Measurements from ENCODE around the gene TADA1.
"Not testable (repeated sequence)": the region's sequence is repeated elsewhere in the genome, so short reads cannot be mapped to it uniquely, and the experiment has no call there.

The TADA1 gene

DNA sequence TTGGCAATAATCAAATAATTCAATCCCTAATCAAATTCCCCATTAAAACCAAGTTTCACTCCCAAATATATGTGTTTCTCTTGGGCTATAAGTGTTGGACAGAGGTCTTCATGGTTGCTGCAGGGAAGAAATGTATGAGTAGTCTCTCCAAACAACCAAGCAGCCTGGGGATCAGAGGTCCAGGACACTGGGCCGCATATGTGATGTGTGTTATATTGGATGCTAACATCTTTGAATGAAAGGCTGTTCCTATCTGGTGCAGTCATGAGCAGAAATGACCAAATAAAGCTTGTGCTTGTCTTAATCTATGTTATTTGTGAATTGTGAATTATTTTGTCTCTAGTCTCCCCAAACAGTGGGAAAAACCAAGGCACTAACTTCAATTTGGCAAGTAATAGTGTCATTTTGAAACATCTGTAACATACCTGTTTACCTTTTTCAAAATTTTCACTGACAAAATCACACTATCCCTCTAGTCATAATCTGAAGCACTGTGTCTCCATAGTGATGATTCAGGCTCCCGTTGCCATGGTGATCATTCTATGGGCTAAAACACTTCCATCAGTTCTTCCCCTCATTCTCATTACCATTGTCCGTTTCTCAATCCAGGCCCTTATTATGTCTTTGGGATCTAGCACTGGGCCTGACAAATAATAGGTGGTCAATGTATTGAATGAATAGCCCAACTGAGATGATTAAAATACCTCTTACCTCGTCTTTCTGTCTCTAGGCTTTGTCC is 12.5 kb upstream of the TADA1 start:
- no peak for FAIRE-seq

- FAIRE-seq = no peak
These were observed 8.9 kb upstream of the TADA1 start for GRCh38 chr1:166884971-166885370.

GRCh38 chr1:166884040-166884642 is 8.1 kb upstream of the TADA1 start:
- no peak for FAIRE-seq

DNA sequence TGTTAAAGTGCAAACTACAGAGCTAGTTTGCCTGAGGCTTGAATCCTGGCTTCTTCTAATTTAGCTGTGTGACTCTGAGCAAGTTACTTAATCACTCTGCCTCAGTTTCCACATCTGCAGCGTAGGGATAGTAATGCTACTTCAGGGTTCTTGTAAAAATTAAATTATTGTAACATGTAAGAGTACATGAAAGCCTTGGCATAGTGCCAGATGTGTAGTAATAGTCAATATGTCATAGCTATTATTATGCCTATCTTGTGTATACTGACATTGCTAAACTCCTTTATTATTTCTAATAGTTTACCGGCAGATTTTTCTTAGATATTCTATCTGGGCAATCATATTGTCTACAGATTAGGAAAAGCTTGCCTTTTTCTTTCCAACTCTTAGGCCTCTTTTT is 6.8 kb upstream of the TADA1 start:
- no peak for FAIRE-seq

GRCh38 chr1:166878173-166878917 is 2.3 kb upstream of the TADA1 start:
- not testable (repeated sequence) for FAIRE-seq

DNA sequence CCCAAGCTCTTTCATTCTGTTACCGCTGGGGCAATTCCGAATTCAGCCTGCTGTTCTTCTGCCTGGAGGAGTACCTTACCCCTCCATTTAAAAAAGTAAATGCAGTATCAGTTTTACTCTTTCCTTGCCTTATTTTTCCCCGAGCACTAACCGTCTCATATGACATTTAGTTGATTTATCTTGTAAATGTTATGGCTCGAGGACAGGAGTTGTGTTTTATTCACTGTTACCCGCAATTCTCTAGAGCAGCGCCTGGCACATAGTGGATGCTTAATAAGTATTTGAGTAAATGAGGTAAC is 425 bp upstream of the TADA1 start:
- no peak for FAIRE-seq

DNA sequence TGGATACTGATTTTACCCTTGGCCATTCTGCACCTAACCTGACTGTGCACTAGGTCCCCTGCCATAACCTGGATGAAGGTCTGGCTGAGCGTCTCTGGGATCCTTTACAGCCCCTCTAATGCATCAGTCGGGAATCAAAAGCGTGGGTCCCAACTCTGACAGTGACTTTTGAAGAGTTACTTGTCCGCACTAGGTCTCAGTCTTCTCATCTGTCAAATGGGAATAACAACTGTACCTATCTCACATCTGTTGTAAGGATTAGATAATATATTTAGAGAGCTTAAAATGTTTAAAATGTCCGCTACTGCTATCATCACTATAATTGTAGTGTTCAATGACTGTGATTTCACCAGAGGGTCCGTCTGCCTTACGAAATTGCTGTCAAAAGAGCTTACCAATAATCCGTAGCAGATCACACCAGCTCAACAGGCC is 746 bp downstream of the TADA1 start:
- no peak for FAIRE-seq

- no peak for FAIRE-seq
These were observed 1.6 kb downstream of the TADA1 start for GRCh38 chr1:166874464-166874863.

- FAIRE-seq = no peak
These were observed 5.5 kb downstream of the TADA1 start for GRCh38 chr1:166870584-166870983.

DNA sequence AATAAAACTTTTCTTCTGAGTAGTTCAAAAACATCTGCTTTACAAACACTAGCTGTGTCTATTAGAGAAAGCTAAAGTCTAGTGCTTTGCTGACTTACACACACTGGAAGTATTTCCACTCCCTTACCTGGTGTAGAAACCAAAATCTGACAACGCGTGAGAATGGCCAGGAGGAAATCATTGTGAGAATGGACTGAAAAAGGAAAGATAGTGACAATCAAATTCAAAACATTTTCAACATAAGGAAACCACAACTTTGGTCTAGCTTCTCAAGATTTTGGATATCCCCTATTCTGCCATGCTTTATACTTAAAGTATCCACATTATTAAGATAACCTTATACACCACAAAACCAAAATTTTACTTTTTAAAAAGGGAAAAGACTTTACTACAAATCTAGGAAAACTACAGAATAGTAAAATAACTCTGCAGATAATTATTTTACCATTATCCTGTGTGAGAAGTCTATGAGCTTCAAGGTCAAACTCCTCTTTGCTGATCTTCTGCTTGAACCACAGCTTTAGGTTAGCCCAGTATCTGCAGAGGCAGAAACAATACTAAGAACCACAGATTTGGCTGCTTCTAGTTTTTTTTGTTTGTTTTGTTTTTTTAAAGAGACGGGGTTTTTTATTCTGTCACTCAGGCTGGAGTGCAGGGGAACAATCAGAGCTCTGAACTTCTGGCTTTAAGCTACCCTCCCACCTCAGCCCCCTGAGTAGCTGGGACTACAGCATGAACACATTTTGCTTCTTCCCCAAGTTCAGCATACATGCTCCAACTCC is 6.6 kb downstream of the TADA1 start:
- FAIRE-seq = no peak

DNA sequence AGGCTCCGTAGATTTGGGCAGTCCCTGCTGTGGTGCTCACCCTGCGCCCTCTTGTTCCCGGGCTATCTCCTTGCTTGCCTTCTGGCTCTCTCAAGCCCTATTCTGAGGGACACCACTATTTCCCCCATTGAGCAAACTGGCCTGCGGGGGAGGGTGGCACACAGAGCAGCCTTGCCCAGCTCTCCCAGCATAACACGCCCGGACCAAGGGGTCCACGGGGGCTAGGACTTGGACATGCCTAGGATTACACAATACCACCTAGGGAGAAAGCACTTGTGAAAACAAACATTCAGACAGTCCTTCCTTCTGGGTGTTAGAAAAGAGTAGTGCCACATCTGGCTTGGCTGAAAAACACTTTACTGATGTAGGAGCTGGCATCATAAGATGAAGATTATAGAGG is 7.4 kb downstream of the TADA1 start:
- no peak for FAIRE-seq

- FAIRE-seq = no peak
These were observed 10.1 kb downstream of the TADA1 start for GRCh38 chr1:166865926-166866325.

GRCh38 chr1:166859597-166859996 is 16.5 kb downstream of the TADA1 start:
- FAIRE-seq = no peak

DNA sequence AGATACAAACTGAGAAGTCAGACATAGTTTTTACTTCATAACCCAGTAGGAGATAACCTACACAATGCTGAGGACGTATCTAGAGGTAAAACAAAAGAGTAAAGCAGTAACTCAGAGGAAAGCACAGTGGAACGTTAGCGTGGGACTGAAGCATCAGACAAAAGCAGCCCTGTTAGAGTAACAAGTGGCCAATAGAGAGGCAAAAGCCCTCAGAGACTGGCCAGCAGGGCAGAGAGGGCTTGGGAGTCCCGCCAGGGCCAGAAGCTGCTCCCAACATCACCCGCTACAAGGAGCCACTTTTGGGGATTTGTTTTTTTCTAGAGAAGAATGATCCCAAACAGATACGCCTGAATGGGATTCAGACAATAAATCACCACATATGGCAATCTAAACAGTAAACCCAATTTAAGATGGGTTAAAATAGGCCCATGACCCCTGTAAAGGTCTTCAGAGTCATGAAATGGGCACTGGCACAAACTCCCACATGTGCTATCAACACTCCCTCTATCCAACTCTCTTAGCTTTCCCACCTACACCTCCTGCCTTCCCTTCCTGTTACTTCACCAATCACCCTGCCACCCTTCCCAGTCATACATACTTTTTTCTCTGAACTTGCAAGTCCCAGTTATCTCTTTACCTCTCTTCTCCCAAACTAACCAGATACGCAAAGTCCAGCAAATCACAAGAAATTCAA is 17.2 kb downstream of the TADA1 start:
- FAIRE-seq = no peak

- no peak for FAIRE-seq
These were observed 18.1 kb downstream of the TADA1 start for GRCh38 chr1:166857995-166858394.

DNA sequence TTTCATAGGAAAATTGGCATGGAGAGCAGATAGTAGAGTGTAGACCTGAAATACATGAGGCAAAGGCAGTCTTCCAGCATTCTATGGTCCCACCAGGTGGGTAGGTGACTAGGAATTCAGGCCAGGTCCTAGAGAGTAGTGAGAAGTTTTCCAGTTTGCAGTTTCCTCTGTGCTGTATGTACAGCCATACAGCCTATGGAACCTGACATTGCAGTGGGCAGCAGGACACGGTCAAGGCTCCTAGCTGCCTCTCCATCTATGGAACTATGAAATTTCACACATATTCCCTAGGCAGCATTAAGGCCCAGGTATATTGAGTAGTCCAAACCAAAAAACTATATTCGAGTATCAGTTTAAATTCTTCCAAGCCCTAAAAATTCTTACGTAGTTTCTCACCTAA is 20.5 kb downstream of the TADA1 start:
- no peak for FAIRE-seq

GRCh38 chr1:166852918-166853317 is 23.1 kb downstream of the TADA1 start:
- no peak for FAIRE-seq

GRCh38 chr1:166849135-166849534 is 26.9 kb downstream of the TADA1 start:
- FAIRE-seq = no peak

DNA sequence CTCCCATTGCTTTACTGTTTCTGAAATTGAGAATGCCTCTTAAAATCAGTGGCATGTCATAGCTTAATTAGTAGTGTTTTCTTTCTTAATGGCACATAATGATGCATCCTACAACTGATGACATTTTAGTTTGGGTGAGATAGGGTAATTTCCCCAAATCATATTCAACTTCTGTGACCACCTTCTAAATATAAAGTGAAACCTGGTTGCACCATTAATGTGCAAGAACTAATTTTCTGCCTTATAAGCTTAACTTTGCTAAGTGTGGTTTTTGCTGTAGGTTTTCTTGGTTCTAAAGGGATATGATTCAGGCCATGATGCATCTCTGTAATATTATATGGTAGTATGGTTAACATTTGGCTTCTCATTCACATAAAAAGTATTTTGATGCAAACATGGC is 27.9 kb downstream of the TADA1 start:
- no peak for FAIRE-seq

DNA sequence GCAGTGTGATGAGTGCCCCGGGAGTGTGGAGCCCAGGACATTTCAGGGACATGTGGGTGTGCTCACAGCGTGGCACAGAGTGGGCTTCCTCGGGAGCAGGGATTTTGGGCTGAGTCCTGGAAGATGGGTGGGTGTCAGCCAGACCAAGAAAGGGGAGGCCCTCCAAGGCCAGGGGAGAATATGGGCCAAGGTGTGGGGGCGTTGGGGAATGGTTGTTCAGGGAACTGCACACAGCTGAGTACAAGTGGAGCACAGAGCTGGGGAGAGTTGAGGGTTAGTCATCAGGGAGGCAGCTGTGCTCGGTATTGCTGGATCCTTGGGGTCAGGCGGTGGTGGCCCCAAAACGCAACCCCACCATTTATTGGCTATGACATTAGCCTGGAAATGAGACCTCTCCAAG is 31.3 kb downstream of the TADA1 start:
- no peak for FAIRE-seq

- no peak for FAIRE-seq
These were observed 32.1 kb downstream of the TADA1 start for GRCh38 chr1:166843769-166844596.

DNA sequence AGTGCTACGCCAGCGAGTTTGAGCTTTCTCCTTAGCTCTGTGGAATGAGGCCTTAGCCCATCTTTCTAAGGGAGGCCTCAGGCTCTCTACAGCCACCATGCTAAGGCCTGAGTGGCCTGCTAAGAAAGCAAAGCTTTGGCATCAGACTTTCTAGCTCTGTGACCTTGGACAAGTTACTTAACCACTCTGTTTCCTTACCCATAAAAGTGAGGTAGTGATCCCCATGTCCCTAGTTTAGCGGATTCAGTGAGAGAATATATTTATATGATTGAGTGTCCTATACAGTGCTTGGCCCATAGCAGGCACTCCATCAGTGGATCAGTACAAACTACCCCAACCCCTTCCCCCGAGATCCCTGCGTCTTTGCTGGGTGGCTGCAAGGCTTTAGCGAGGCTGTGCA is 32.7 kb downstream of the TADA1 start:
- FAIRE-seq = no peak
